Subcutaneous adipose tissue (tissue), 4 donors: ENCODE results near the gene ISYNA1. TPM values are rescaled to one million over a fixed set of nuclear protein-coding genes. Genes with fewer than 3 reads are reported as not detected.

ENCODE experiments used
- total RNA-seq, 4 donors: library from RNA; depleted of rRNA; stranded (reverse); fragments of >200 nt; gene quantifications; one replicate each; pipeline ENCODE4 v1.1.0, GENCODE V29; 2016
- TF ChIP-seq, protein P1 (sequence below): fragments of 450-650 bp; IDR thresholded peaks from one replicate; pipeline ENCODE4 v1.5.1; 2016; ENCODE audit warnings: low read depth, mild to moderate bottlenecking, control low read depth, antibody characterized with exemption, moderate library complexity

Gene ISYNA1
- total RNA-seq, 4 donors from 2014 or later, result 9.9 to 50.5 (median 11.4) TPM

- TF ChIP-seq, protein P1, sequence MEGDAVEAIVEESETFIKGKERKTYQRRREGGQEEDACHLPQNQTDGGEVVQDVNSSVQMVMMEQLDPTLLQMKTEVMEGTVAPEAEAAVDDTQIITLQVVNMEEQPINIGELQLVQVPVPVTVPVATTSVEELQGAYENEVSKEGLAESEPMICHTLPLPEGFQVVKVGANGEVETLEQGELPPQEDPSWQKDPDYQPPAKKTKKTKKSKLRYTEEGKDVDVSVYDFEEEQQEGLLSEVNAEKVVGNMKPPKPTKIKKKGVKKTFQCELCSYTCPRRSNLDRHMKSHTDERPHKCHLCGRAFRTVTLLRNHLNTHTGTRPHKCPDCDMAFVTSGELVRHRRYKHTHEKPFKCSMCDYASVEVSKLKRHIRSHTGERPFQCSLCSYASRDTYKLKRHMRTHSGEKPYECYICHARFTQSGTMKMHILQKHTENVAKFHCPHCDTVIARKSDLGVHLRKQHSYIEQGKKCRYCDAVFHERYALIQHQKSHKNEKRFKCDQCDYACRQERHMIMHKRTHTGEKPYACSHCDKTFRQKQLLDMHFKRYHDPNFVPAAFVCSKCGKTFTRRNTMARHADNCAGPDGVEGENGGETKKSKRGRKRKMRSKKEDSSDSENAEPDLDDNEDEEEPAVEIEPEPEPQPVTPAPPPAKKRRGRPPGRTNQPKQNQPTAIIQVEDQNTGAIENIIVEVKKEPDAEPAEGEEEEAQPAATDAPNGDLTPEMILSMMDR, result no peak
Measured at GRCh38 chr19:18427743-18428113, 10.2 kb downstream of the ISYNA1 start.

DNA sequence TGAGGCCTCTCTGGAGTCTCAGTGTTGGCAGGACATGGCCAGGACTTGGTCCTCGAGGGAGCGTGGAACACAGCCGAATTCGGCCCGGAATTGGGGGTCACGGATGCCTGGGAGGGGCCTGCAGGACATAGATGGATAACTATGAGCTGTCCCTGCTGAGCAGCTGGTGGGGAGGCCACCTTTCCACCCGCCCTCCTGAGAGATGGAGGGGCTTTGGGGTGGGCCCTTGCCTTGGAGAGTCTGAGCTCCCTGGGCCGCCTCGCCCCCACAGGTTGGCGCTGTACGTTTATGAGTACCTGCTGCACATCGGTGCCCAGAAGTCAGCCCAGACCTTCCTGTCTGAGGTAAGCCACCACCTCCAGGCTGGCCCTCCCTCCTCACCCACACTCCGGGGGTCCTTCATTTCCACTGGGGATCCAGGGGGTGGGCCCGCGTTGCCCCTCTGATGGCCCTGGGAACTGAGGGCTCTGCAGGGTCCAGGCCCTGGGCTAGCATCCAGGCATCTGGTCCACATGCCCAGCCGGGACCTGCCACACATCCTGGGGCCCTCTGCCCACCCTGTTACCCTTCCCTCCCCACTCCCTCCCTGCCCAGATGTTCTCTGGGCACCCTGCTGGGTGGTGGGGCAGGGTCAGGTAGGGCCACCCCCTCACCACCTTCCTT is 10.7 kb downstream of the ISYNA1 start:
- TF ChIP-seq, protein P1, result no peak

GRCh38 chr19:18426416-18426767 is 11.5 kb downstream of the ISYNA1 start:
- TF ChIP-seq, protein P1, result no peak

DNA sequence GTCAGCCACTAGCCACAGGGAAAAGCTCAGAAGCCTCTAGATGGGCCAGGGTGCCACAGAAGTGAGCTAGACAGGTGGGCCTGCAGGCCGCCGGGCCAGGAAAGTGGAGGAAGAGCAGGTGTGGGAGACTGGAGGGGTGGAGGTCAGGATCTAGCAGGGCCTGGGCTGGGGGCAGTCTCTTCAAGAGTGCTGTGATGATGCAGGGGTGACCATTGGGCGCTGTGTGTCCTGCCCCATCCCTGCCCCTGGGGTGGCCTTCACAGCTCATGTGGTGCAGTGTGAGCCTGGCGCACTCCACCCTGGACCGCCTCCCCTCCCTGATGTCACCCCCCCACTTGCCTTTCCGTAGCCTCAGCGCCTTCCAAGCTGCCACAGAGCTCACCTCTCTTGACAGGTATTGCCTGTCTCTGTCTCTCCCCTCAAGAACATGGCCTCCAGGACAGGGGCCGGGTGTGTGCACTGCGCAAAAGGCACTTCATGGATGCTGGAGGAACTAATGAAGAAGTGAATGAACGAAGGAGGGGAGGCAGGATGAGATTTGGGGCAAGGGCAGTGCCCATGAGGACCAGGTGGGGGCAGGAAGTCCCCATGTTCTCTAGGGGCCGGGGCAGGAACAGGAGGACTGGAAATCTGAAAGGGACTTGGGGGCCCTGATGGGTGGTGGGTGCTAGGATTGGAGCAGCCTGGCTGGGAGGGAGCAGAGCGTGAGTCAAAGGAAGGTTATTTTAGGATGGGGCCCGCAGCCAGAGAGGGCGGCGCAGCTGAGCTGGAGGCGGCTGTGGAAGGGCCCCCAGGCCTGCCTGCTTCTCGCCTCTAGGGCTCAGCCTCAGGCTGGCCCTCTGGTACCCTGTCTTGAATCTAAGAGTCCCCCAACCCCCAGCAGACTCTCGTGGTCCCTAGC is 12.2 kb downstream of the ISYNA1 start:
- TF ChIP-seq, protein P1, result no peak

- TF ChIP-seq, protein P1, result no peak
Measured at GRCh38 chr19:18424890-18425514, 12.9 kb downstream of the ISYNA1 start.

DNA sequence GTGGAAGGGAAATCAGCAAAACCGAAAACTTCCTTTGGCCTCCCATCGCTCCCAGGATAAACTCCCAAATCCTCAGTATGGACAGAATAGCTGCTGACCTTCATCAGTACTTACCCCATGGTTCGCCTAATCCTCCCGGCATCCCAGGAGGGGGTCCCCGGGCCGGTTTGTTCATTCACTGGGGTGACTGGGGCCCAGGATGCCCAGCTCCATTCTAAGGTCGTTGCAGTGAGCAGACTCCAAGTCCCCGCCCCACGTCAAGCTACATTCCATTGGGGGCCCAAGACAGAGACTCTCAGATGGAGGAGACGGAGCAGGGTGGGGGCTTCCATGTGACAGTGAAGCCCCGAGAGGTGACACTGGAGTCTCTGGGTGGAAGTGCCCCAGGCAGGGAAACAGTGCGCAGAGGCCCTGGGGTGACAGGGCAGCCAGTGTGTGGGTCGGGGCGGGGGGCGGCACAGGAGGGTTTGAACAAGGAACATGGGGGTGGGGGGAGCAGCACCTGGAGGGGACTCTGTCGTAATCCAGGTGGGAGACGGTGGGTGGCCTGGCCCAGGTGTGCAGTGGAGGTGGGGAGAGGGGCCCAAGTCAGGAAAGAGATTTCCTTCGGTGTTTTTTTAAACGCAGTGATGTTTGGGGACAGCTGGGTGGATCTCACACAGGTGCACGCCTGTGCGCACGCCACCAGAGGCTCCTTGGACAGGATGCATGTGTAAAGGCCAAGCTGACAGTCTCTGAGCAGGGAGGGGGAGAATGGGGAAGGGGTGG is 13.6 kb downstream of the ISYNA1 start:
- TF ChIP-seq, protein P1, result no peak
